PFSK-1 (cell line): Measurements from ENCODE around the gene IGF1R.

Experiments used
- FOXP2 ChIP-seq: optimal IDR thresholded peaks from 2 replicates; pipeline ENCODE3; 2011; ENCODE audit warnings: borderline replicate concordance, control low read depth, inconsistent platforms; ENCODE audit not compliant: insufficient read depth; ENCODE audit errors: extremely low read length, extremely low read depth
- POLR2AphosphoS5 ChIP-seq: IDR thresholded peaks from 2 replicates; pipeline ENCODE4 v1.6.1; 2012; ENCODE audit warnings: low read depth, mild to moderate bottlenecking, control low read depth, low read length, moderate library complexity
- SIN3A ChIP-seq: IDR thresholded peaks from 2 replicates; pipeline ENCODE4 v1.6.1; 2012; ENCODE audit warnings: mild to moderate bottlenecking, low read length, moderate library complexity, borderline replicate concordance; ENCODE audit not compliant: insufficient read depth
- TAF1 ChIP-seq: IDR thresholded peaks from 2 replicates; pipeline ENCODE4 v1.6.1; 2012; ENCODE audit warnings: low read length, control low read depth, borderline replicate concordance; ENCODE audit not compliant: insufficient read depth
- TF ChIP-seq, protein P1 (sequence below), 2 experiments: IDR thresholded peaks; 2 replicates each; pipeline versions ENCODE4 v1.6.1 to v1.8.0; 2011 to 2012; ENCODE audit warnings: low read depth in 2 of 2, low read length in 2 of 2, control low read depth in 1 of 2, inconsistent platforms in 1 of 2, mild to moderate bottlenecking in 1 of 2, moderate library complexity in 1 of 2; ENCODE audit not compliant: insufficient read depth in 1 of 2

The IGF1R gene

GRCh38 chr15:98804057-98804380, 155.7 kb downstream of the IGF1R start:
- no peak for TF ChIP-seq TAF1

DNA sequence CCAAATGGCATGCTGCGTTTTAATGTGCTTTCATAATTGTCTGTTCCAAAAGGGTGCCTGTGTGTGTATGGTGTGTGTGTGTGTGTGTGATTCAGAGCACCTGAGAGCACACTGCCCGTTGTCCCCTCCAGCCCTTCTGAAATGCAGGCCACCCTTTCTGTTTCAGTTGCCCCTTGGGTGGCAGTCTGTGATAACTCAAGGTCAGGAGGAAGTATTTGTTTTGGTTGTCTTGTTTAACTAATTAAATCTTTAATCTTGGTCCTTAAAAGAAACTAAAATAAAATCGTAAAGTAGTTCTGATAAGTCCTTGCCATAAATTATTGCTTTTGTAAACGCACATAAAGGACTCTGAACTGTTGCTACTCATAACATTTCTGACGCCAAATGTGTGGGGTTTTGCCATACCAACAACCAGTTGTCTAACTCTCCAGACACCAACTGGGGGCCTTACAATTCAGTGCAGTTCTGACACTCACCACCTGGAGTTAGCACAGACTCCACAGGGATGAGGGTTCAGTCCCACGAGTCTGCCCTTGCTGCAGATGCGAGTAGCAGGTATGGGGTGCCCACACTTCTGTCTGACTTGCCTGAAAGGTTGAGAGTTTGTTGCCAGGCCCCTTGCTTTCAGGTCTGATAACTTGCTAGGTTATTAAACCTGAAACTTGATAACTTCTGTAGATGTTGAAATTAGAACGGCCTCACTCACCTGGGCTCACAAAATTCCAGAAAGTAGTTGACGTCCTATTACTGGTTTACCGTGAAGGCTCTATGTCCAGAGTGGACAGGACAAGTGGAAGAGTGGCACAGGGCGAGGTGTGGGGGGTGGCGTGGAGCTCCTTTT, 157.3 kb downstream of the IGF1R start:
- no peak for TF ChIP-seq TAF1
- no peak for TF ChIP-seq POLR2AphosphoS5
- TF ChIP-seq FOXP2, result no peak
- TF ChIP-seq, protein P1, sequence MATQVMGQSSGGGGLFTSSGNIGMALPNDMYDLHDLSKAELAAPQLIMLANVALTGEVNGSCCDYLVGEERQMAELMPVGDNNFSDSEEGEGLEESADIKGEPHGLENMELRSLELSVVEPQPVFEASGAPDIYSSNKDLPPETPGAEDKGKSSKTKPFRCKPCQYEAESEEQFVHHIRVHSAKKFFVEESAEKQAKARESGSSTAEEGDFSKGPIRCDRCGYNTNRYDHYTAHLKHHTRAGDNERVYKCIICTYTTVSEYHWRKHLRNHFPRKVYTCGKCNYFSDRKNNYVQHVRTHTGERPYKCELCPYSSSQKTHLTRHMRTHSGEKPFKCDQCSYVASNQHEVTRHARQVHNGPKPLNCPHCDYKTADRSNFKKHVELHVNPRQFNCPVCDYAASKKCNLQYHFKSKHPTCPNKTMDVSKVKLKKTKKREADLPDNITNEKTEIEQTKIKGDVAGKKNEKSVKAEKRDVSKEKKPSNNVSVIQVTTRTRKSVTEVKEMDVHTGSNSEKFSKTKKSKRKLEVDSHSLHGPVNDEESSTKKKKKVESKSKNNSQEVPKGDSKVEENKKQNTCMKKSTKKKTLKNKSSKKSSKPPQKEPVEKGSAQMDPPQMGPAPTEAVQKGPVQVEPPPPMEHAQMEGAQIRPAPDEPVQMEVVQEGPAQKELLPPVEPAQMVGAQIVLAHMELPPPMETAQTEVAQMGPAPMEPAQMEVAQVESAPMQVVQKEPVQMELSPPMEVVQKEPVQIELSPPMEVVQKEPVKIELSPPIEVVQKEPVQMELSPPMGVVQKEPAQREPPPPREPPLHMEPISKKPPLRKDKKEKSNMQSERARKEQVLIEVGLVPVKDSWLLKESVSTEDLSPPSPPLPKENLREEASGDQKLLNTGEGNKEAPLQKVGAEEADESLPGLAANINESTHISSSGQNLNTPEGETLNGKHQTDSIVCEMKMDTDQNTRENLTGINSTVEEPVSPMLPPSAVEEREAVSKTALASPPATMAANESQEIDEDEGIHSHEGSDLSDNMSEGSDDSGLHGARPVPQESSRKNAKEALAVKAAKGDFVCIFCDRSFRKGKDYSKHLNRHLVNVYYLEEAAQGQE (IDR thresholded peaks at IDR 0.05; ENCODE audit: insufficient read depth in 1 of 2, low read depth in 2 of 2, low read length in 2 of 2), result no peak
- TF ChIP-seq SIN3A, result no peak

DNA sequence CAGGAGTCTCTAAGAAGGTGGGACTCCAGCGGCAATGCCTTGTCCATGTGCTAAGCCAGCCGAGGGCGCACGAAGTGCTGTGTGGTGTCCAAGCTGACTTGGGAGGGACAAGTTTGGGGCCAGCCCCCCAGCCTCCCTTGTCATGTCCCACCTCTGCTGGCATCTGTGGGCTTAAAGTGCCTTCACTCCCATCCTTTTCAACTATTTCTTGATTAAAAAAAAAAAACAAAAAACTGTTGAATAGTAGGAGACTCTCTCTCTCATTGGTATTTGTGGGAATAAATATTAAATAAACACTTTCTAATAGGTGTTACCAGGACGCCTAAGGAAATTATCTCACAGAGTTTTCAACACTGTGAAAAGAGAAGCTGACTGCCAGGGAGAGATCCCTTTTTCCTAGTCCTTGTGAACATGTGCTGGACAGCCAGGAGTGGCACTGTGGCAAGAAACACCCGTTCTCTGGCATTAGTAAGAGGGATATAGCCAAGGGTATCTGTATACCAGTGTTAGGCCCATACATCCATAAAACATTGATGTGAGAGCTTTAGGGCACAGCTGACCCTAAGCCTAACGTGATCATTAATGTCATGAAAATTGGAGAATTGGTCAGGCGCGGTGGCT, 158.0 kb downstream of the IGF1R start:
- TF ChIP-seq SIN3A, result no peak
- TF ChIP-seq FOXP2, result no peak
- no peak for TF ChIP-seq POLR2AphosphoS5
- TF ChIP-seq, protein P1 (IDR thresholded peaks at IDR 0.05; ENCODE audit: insufficient read depth in 1 of 2, low read depth in 2 of 2, low read length in 2 of 2), result no peak
- no peak for TF ChIP-seq TAF1

- no peak for TF ChIP-seq FOXP2
- TF ChIP-seq SIN3A, result no peak
- TF ChIP-seq POLR2AphosphoS5, result no peak
- TF ChIP-seq TAF1, result no peak
Measured at GRCh38 chr15:98807262-98807661, 158.9 kb downstream of the IGF1R start.

- no peak for TF ChIP-seq FOXP2
- TF ChIP-seq TAF1, result no peak
- no peak for TF ChIP-seq POLR2AphosphoS5
- TF ChIP-seq SIN3A, result no peak
- TF ChIP-seq, protein P1 (IDR thresholded peaks at IDR 0.05; ENCODE audit: insufficient read depth in 1 of 2, low read depth in 2 of 2, low read length in 2 of 2), result no peak
Measured at GRCh38 chr15:98809273-98809672, 160.9 kb downstream of the IGF1R start.

- TF ChIP-seq SIN3A, result peak; percentile 84; the same call in 1 of the 2 replicates
- TF ChIP-seq, protein P1 (IDR thresholded peaks at IDR 0.05; ENCODE audit: insufficient read depth in 1 of 2, low read depth in 2 of 2, low read length in 2 of 2), result no peak
Measured at GRCh38 chr15:98812716-98813446, 164.5 kb downstream of the IGF1R start.
